ENCODE data around the gene DSCAM. TPM values are rescaled to one million over a fixed set of nuclear protein-coding genes. Genes with fewer than 3 reads are reported as not detected.

DSCAM gene
- total RNA-seq, 4 donors from 2014 or later: under 0.01 to 0.44 TPM; not detected in 2

DNA sequence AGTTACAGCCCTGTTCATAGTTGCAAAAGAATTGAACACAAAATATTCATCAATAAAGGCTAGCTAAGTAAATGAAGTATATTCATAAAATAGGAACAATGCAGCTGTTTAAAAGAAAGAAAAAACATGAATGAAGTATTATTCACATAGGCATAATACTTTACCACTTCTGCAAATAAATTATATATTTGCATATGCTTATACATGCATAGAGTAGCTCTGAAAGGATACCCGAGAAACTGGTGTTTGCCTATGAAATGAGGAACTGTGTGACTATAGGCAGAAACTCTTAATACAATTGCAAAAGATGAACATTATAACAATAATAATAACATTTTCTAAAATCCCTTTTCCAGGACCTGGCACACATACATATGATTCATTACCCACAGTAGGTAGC is 385.9 kb downstream of the DSCAM start:
- no peaks in the 10 kb centered on the region for H3K36me3 ChIP-seq
- H3K4me1 ChIP-seq: no peaks in the 10 kb centered on the region
- H3K9me3 ChIP-seq: no peaks in the 10 kb centered on the region
- no peak for DNase-seq (ENCODE audit: low spot score in 2 of 2)
- TF ChIP-seq, protein P1, sequence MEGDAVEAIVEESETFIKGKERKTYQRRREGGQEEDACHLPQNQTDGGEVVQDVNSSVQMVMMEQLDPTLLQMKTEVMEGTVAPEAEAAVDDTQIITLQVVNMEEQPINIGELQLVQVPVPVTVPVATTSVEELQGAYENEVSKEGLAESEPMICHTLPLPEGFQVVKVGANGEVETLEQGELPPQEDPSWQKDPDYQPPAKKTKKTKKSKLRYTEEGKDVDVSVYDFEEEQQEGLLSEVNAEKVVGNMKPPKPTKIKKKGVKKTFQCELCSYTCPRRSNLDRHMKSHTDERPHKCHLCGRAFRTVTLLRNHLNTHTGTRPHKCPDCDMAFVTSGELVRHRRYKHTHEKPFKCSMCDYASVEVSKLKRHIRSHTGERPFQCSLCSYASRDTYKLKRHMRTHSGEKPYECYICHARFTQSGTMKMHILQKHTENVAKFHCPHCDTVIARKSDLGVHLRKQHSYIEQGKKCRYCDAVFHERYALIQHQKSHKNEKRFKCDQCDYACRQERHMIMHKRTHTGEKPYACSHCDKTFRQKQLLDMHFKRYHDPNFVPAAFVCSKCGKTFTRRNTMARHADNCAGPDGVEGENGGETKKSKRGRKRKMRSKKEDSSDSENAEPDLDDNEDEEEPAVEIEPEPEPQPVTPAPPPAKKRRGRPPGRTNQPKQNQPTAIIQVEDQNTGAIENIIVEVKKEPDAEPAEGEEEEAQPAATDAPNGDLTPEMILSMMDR (IDR thresholded peaks at IDR 0.05): no peak
- TF ChIP-seq EP300 (IDR thresholded peaks at IDR 0.05) (no peak), POLR2A (IDR thresholded peaks at IDR 0.05) (no peak)
- no peak overlapping the region for H3K27ac ChIP-seq
- H3K27me3 ChIP-seq: no peaks in the 10 kb centered on the region
- H3K4me3 ChIP-seq: no peak overlapping the region
- WGBS, 2 donors: 60 to 66% methylated on average over 1 of the region's 1 CpG

DNA sequence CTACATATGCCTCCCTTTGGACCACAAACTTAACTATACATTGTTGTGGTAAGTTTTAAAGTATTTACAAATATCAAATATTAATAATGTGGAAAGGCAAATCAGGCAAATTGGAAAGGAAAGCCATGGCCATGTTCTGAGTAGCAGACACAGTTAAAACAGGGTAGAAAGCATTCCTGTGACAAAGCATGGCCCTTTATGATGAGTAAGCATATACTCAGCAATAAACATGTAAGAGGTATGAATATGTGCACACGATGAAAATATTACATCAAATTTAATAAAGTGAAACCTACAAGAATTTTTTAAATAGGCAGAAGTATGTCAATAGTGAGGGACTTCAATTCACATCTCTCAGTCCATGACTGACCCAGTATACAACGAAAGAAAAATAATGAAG is 389.2 kb downstream of the DSCAM start:
- DNase-seq (ENCODE audit: low spot score in 2 of 2): no peak
- H3K27ac ChIP-seq: no peak overlapping the region
- TF ChIP-seq EP300 (IDR thresholded peaks at IDR 0.05) (no peak), POLR2A (IDR thresholded peaks at IDR 0.05) (no peak)
- TF ChIP-seq, protein P1 (IDR thresholded peaks at IDR 0.05): no peak
- no peaks in the 10 kb centered on the region for H3K9me3 ChIP-seq
- no peaks in the 10 kb centered on the region for H3K36me3 ChIP-seq
- H3K4me3 ChIP-seq: no peak overlapping the region
- no peaks in the 10 kb centered on the region for H3K27me3 ChIP-seq
- no peaks in the 10 kb centered on the region for H3K4me1 ChIP-seq
- WGBS, 2 donors: 87 to 93% methylated on average over 2 of the region's 2 CpGs

DNA sequence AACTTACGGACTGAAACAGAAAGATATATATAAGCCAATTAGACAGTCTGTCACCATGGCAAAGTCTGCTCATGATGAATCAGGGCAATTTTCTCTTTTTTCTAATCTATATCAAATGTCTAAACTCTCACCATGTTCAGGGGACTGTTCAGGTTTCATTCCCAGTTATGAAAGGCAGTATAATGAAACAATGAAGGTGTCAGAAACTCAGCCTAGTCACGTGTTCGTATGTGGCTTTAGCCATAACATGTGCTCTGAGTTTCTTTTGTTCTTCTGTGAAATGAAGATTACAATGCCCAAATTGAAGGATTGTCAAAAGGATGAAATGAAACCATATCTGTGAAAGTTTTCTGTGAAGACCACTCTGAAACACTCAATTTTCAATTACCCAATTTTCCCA is 392.9 kb downstream of the DSCAM start:
- Histone ChIP-seq H3K27me3 (no peaks in the 10 kb centered on the region), H3K4me1 (no peaks in the 10 kb centered on the region), H3K36me3 (no peaks in the 10 kb centered on the region), H3K4me3 (no peak overlapping the region), H3K27ac (no peak overlapping the region), H3K9me3 (no peaks in the 10 kb centered on the region)
- 78 to 95% methylated on average over 3 of the region's 3 CpGs for WGBS, 2 donors
- no peak for DNase-seq (ENCODE audit: low spot score in 2 of 2)
- TF ChIP-seq, protein P1 (IDR thresholded peaks at IDR 0.05): no peak
- TF ChIP-seq POLR2A (IDR thresholded peaks at IDR 0.05) (no peak), EP300 (IDR thresholded peaks at IDR 0.05) (no peak)

DNA sequence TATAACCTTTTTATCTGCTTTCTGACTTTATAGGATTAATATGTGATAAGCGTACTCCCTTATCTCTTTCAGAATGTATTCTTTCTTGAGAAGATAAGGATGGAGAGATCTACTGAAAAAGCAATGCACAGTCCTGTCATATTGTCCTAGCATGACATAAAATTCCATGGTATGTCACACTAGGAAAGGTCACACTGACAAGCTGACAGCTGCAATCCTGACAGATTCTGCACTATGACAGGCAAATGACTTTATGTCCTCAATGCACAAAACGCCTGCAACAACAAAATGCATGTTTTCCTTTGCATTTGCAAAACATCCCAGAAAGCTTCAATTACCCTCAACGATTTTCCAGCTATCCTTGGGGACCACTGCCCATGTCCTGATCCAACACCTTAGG is 393.8 kb downstream of the DSCAM start:
- 66 to 75% methylated on average over 3 of the region's 3 CpGs for WGBS, 2 donors
- TF ChIP-seq, protein P1 (IDR thresholded peaks at IDR 0.05): no peak
- no peak for TF ChIP-seq POLR2A (IDR thresholded peaks at IDR 0.05)
- TF ChIP-seq EP300 (IDR thresholded peaks at IDR 0.05): no peak
- DNase-seq (ENCODE audit: low spot score in 2 of 2): no peak
- Histone ChIP-seq H3K36me3 (no peaks in the 10 kb centered on the region), H3K9me3 (no peaks in the 10 kb centered on the region), H3K27me3 (no peaks in the 10 kb centered on the region), H3K4me3 (no peak overlapping the region), H3K27ac (no peak overlapping the region), H3K4me1 (no peaks in the 10 kb centered on the region)

DNA sequence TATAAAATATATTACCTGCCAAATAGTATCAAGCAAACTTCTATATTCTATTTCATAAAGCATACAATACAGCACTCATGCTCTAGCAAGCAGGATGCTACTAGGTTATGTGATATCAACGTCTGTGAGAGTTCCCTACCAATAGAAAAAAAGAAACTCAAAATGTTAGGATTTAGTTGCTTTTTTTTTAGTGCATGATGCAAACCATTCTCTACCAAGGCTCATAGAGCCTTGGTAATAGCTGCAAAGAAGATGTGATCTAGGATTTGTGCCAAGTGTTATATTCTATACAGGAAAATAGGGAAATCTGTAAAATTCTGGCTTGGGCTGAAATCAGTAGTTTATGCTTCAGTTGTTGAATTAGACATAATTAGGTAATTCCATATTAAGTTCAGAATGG is 394.4 kb downstream of the DSCAM start:
- TF ChIP-seq EP300 (IDR thresholded peaks at IDR 0.05) (no peak), POLR2A (IDR thresholded peaks at IDR 0.05) (no peak)
- TF ChIP-seq, protein P1 (IDR thresholded peaks at IDR 0.05): no peak
- H3K9me3 ChIP-seq: no peaks in the 10 kb centered on the region
- no peaks in the 10 kb centered on the region for H3K4me1 ChIP-seq
- H3K4me3 ChIP-seq: no peak overlapping the region
- no peak overlapping the region for H3K27ac ChIP-seq
- no peak for DNase-seq (ENCODE audit: low spot score in 2 of 2)
- no peaks in the 10 kb centered on the region for H3K36me3 ChIP-seq
- 37 to 38% methylated on average over 1 of the region's 1 CpG for WGBS, 2 donors
- H3K27me3 ChIP-seq: no peaks in the 10 kb centered on the region
